ENCODE measurements around the gene RNF224.
A peak's percentile ranks its signal among the peaks of the same experiment; 100 is the strongest.

DNA sequence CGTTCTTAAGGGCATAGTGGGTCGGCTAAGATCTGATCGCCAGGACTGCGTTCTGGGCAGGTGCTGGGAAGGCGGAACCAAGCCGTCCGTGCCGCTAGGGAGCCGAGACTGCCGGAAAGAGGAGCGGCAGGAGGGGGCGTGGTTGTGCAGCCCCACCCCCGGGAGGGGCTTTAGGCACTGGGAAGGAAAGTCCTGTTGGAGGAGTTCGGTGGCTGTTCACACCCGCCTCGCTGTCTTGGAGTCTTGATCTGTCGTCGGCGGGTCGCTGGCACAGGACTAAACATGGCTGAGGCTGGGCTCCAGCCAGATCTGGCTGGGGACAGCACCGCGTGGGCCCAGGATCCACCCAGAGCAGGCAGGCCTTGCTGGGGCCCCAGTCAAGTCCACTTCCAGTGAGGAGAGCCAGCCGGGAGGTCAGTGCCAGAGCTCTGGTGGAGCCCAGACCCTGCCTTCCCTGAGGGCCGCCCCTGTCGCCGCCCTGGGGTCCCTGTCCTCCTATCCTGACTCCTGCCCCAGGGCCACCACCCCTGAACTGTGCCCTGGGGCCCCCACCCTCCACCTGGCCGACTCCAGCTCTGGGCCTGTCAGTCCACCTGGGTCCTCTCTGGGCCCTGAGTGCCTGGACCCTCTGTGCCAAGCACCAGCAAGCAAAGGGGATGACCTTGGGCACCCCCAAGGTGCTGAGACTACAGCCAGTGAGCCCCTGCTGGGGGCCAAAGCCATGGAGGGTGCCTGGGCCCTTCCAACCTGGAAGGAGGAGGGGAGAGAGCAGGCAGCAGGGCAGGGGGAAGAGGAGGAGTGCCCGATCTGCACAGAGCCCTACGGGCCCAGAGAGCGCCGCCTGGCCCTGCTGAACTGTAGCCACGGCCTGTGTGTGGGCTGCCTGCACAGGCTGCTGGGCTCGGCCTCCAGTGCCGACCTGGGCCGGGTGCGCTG lies 9.8 kb upstream of the RNF224 start:
- peak in 1 of 2 donors; percentile 81 for TF ChIP-seq POLR2A (IDR thresholded peaks at IDR 0.05)
- TF ChIP-seq, protein P1, sequence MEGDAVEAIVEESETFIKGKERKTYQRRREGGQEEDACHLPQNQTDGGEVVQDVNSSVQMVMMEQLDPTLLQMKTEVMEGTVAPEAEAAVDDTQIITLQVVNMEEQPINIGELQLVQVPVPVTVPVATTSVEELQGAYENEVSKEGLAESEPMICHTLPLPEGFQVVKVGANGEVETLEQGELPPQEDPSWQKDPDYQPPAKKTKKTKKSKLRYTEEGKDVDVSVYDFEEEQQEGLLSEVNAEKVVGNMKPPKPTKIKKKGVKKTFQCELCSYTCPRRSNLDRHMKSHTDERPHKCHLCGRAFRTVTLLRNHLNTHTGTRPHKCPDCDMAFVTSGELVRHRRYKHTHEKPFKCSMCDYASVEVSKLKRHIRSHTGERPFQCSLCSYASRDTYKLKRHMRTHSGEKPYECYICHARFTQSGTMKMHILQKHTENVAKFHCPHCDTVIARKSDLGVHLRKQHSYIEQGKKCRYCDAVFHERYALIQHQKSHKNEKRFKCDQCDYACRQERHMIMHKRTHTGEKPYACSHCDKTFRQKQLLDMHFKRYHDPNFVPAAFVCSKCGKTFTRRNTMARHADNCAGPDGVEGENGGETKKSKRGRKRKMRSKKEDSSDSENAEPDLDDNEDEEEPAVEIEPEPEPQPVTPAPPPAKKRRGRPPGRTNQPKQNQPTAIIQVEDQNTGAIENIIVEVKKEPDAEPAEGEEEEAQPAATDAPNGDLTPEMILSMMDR (IDR thresholded peaks at IDR 0.05): peak in 2 of 6 experiments; percentile 4 to 17

Data from adrenal gland (tissue), 5 donors.